HPDE6-E6E7 (cell line): Measurements from ENCODE around the gene TPPP2.
A peak's percentile ranks its signal among the peaks of the same experiment; 100 is the strongest.

Experiments
- DNase-seq: peaks from one replicate; pipeline ENCODE4 v3.0.0; 2011; ENCODE audit warnings: missing footprints; ENCODE audit errors: extremely low spot score

TPPP2 gene

DNA sequence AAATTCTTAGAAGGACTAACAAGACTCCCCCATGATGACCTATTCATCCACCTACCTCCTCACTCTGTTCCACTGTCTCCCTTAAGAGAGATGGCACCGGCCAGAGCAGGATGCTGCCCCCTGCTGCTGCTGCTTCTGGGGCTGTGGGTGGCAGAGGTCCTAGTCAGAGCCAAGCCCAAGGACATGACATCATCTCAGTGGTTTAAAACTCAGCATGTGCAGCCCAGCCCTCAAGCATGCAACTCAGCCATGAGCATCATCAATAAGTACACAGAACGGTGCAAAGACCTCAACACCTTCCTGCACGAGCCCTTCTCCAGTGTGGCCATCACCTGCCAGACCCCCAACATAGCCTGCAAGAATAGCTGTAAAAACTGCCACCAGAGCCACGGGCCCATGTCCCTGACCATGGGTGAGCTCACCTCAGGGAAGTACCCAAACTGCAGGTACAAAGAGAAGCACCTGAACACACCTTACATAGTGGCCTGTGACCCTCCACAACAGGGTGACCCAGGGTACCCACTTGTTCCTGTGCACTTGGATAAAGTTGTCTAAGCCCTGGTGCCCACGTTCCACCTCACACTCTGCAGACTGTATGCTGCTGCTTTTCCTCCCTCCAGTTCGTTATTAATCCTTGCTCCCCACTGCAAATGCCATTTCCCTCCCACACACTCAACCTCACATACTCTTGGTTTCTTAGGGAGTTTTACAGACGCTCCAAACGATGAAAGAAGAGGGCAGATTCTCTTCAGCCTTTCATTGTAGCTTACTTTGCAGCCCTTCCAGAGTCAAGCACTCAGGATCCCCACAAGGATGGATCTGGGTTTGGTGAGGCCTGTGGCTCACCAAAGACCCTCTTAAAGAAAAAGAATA is 28.0 kb downstream of the TPPP2 start, which contains the start of gene RNASE8:
RNASE8 (plus strand) TSS at position 20 of the 873 bp plus-strand sequence; CDS start at position 91, 71 bp downstream.
- no peak for DNase-seq

DNA sequence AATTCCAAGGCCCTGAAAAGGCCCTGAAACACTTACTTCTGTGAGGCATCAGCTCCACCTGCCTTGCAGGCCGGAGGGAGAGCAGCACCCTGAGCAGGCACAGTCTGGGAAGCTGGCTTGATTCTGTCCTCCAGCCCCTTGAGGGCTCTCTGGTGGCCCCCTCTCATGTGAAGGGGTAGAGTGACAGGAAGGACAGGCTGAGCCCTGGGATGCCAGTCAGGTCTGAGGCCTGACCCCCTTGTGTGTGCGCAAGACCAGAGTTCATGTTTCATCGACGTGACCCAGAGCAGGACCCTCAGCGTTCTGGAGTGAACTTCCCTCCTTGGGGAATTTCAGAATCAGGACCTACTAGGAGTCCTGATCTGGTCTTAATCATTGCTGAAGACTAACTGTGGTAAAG is 28.9 kb downstream of the TPPP2 start:
- DNase-seq, result no peak

DNA sequence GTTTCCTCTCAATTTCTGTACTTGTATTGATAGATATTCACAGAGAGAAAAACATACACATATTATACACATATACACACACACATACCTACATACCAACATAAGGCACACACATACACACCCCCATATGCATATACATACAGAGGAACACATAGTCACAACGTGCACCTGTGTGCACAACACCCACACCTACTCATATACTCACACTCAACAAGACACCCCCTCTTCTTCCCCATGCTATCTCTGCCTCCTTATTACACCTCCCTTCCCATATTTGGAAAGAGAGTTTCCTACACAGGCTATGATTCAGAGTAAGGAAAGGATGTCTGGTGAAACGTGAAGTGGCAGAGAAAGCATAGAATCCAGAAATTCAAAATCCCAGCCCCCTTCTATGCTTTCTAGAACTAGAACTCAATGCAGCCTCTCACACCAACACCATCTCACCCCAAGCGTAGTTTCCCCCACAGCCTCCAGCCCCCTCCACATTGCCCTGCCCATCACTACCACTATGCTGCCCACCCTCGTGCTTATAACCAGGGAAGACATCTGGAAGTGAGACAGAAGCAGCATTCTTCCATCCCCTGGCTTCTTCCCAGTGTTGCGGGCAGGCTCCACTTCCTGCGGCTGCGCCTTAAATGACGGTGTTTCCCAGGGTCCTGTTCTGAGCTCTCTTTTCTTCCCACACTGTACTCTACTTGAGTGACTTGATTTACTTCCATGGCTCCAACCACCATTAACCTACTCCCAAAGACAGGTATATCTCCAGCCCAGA is 30.0 kb downstream of the TPPP2 start:
- DNase-seq, result no peak

DNA sequence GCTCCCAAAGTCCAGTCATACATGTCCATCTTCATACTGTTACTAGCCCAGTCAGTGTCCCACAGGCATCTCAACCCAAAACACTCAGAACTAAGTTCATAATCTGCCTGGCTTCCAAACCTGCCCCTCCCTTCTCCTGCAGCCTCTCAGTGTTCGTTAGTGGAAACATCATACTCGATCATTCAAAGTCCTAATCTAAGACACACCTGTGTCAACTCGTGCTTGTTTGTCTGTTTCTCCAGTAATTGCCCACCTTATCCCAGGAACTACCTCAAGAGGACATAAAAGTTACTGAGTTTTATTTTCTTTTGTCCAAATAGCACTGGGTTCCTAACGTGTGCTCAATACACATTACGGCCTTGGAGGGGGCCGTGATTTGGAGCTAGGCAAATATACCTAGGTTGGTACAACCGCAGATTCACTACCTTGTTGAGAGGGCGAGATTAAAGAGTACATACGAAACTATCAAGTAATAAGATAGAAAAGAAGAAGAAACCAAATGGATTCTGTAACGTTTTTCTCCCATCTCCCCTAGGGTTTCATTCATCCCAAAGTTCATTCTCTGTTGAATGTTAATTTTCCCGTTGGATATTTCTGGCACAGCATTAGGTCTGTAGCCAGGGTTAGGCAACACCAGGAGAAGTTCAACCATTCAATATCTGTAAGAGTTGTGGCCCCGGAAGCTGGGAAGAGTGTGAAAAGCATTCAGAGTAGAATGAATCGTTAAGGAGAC is 30.8 kb downstream of the TPPP2 start:
- DNase-seq, result no peak

DNA sequence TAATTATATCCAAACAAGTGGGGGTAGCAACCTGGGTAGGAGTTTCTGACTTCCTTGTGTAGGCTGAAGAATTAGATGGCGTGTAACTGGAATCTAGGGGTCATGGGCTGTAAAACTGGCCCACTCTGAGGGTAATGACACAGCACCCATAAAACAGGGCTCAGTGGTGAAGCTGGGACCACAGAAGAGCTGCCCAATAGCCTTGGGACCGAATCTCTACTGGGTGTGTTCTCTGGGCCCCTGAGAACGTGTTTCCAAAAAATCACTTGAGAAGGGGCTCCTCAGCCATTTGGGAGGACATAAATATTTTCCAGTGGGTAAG is 31.3 kb downstream of the TPPP2 start:
- no peak for DNase-seq

DNA sequence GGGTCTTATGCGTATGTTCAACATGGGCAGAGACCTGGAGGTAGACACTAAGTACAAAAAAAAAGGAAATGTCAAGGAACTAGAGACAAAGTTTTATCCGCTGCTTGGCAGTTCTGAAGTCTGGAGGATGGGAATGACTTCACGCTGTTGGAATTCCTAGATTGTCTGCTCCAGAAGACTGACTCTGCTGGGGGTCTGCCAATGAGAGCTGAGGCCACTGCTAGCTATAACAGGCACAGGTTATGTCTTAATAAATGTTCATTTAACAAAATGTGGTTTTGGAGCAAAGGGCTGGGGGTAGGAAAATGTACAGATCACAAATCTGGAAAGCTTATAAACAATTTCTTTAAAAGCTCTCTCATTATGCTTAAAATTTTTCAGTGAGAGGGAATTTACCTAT is 33.5 kb downstream of the TPPP2 start:
- no peak for DNase-seq

DNA sequence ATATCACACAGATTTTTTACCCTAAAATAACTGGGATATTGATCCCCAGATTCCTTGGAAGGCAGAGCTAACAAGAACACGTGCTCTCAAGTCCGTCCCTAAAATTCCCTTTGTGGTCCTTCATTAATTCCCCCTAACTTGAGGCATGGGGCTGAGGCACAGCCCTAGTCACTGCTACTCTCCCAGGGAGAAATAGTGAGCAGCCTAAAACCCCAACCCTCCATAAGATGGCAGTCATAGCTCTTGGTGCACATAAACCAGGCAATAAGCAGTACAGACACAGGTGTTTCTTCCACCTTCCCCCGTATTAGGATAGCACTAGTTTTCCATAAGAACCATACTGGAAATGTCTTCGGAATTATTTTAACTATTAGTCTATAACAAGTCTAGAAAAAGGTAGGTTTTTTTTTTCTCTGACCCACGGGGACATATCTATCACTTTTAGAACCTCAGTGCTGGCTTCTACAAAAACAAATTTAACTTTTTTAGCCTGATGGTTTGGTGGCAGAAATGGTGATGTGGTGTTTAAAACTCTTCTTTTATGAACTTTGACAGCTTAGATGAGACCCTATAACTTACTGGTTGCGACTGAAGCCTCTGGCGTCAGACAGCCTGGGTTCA is 37.0 kb downstream of the TPPP2 start:
- DNase-seq, result no peak

DNA sequence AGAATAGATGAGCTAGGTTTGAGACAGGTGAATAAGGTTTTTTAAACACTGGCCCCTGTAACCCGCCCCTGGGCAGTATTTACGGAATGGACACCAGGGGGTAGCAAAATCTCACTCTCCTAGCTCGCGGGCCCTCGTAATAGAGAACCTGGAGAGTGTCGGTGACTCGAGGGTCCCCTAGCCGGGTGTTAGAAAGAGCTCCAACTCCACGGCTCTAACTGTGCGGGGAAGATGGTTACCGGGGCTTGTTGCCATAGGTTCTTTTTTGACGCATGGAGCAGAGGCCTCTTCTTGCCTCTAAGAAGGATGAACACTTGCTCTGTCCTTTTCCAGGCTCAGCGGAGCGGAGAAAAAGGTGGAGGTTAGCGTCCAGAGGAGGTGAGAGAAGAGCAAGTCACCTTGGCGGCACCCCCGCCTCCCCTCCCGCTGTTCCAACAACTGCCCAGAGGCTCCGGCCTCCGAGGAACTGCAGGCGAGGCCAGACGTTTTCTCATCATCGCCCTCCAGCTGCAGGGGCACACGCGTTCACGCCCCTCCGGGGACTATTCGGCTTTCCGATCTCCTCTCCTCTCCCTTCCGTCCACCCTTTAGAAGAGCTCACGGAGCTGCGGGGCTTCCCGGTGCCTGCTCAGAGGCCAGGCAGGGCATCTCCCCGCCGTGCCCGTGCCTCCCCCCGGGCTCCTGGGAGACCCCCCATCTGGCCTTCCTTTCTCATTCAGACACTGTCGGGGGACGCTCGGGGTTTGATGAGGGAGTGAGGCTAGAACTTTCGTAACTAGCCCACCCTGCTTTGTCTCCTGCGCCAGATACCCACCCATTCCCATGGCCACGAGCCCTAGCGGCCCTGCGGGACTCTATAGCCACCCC is 38.7 kb downstream of the TPPP2 start:
- peak; percentile 72 for DNase-seq

DNA sequence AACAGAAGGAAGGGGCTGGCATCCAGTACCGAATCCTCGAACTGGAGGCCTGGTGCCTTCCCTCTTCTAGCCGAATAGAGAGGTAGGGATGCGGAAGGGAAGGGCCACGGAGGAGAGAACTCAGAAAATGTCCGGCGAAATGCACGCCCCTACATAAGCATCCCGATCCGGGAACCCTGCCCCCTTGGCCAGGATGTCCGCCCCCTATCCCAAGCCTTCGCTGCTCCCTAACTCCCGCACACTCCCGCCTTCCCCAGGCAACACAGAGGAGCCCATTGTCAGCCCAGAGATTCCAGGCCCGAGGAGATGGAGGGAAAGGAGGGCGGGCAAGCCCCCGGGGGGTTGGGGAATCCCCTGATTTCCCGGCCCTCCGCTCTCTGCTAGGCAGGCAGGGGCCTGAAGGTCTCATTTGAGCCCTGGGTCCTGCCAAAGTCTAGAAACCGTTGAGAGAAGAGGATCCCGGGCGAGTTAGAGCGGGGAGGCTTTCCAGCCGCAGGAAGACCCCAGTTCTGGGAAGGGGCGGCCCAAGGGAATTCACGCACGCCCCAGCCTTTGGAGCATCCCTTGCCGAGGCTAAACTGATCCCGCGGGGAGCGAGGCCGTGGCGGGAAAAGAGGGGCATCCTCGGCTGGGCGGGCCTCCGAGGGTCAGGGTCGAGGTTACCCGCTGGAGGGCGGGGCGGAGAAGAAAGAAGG is 39.5 kb downstream of the TPPP2 start:
- DNase-seq, result no peak

DNA sequence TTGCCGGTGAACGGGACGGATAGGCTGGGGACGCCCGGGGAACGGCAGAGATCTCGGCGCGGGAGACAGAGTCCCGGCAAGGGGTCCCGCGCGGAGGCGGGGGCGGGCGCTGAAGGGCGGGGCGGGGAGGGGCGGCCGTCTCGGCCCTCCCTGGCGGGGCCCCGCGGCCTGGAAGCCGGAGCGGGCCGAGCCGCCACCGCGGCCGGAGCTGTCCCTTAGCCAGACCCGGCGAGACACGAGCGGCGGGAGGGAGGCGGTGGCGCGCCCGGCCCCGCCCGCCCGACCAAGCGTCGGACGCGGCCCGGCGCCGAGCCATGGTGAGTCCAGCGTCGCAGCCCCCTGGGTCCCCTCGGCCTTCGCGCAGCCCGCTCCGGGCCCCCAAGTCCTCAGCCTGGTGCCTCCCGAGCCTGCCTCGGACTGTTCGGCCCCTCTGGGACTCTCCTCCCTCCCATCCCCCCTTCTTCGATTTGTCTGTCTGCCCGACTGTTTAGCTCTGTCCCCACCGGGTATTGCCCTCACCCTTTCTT is 40.1 kb downstream of the TPPP2 start, which contains the start of gene ARHGEF40:
ARHGEF40 (plus strand) TSS at position 222 of the 527 bp plus-strand sequence; CDS start at position 315, 93 bp downstream.
- DNase-seq, result no peak

DNA sequence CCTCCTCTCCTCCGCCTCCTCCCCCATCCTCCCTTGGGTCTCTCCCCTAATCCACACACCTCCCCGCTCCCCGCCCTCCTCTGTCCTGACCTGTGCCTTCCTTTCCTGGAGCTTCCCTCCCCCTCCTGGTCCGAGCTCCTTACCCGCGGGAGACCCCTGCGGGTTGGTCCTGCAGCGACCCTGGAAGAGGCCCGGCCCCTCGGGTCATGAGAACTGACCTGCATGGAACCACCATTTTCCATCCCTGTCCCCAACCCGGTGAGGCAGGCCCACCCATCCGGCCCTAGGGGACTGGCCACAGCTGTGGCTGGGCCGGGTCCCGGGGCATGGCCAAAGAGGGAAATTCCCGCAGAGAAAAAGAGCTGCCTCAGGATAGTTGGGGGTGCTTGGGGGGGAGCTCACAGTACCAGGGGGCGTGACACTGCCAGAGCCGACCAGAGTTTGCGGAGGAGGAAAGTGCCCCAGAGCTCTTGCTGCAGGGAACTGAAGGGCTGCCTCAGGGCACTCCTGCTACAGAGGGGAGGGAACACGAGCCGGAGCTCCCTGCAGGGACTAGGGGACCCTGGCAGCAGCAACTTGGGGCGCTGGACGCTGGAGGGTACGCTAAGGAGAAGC is 40.7 kb downstream of the TPPP2 start:
- no peak for DNase-seq

DNA sequence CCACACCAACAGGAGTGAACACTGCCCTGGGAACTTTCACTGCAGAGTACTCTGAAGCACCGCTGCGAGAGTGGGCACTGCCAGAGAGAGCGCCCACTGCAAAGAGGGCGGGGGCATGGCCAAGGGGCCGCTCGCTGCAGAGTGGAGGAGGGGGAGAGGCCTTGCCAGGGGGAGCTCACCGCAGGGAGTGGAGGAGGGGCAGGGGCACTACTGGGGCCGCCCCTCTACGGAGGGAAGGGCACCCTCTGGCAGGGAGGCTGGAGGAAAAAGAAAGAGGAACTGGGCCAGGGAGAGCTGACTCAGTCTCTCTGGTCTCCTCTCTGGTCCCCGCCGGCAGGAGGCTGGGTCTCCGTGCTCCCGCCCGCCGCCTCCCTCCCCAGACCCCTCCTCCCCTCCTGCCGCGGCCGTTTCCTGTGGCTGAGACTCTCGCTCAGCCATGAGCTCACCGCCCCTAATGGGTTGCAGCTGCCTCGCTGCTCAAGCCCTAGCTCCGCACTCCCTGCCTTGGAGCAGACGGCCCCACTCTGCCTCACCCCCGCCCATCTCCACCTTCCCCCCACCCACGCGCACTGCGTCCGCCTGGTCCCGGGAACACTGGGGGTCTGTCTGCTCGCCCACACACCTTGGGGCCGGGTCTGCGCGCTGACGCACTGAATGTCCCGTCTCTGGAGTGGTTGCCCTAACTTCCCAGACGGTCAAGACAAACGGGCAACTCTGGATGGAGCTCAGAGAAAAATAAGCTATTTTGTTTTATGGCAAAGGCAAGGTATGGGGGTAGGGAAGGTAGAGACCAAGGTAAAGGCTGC is 41.4 kb downstream of the TPPP2 start:
- DNase-seq, result peak; percentile 59

DNA sequence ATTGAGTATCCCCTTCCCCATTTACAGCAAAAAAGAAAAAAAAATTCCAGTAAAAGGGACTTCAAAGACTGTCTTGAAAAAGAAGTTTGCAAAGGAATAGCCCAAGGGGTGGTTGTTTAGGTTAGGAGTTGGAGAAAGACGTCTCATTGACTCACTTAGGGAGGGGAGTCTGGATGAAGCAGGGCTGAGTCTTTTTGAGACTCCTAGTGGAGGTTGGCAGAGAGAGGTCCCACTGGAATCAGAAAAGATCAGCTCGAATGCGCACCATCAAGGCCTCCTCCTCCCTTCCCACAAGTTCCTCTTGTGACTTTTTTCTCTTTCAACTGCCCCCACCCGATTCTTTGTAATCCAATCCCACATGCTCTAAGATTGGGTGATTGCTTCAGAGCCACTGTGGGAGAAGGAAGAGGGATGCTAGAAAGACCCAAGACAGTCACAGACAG is 42.0 kb downstream of the TPPP2 start:
- DNase-seq, result no peak

DNA sequence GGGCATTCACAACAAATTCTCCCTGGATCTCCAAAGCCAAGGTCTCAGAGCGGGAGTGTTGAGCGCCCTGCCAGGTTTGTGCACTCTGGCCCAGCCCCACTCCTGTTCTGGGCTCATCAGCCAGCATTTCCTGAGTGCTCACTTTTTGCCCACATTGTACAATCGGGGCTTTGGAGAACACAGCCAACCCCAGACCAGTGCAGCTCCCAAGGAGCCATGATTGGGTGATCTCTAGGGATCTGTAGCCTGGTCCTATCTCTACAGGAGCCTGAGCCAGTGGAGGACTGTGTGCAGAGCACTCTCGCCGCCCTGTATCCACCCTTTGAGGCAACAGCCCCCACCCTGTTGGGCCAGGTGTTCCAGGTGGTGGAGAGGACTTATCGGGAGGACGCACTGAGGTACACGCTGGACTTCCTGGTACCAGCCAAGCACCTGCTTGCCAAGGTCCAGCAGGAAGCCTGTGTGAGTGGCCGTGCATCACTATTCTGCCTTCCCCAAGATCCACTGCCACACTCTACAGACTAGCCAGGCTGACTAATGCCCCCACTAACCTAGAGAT is 42.8 kb downstream of the TPPP2 start:
- no peak for DNase-seq

DNA sequence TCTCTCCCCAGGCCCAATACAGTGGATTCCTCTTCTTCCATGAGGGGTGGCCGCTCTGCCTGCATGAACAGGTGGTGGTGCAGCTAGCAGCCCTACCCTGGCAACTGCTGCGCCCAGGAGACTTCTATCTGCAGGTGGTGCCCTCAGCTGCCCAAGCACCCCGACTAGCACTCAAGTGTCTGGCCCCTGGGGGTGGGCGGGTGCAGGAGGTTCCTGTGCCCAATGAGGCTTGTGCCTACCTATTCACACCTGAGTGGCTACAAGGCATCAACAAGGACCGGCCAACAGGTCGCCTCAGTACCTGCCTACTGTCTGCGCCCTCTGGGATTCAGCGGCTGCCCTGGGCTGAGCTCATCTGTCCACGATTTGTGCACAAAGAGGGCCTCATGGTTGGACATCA is 43.9 kb downstream of the TPPP2 start:
- DNase-seq, result no peak

DNA sequence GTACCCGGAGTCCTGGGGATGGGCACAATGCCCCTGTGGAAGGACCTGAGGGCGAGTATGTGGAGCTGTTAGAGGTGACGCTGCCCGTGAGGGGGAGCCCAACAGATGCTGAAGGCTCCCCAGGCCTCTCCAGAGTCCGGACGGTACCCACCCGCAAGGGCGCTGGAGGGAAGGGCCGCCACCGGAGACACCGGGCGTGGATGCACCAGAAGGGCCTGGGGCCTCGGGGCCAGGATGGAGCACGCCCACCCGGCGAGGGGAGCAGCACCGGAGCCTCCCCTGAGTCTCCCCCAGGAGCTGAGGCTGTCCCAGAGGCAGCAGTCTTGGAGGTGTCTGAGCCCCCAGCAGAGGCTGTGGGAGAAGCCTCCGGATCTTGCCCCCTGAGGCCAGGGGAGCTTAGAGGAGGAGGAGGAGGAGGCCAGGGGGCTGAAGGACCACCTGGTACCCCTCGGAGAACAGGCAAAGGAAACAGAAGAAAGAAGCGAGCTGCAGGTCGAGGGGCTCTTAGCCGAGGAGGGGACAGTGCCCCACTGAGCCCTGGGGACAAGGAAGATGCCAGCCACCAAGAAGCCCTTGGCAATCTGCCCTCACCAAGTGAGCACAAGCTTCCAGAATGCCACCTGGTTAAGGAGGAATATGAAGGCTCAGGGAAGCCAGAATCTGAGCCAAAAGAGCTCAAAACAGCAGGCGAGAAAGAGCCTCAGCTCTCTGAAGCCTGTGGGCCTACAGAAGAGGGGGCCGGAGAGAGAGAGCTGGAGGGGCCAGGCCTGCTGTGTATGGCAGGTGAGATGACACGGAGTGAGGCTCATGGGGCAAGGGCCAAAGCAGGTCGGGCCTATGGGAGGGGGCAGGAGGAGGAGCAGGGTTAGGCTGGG is 44.6 kb downstream of the TPPP2 start:
- DNase-seq, result no peak

DNA sequence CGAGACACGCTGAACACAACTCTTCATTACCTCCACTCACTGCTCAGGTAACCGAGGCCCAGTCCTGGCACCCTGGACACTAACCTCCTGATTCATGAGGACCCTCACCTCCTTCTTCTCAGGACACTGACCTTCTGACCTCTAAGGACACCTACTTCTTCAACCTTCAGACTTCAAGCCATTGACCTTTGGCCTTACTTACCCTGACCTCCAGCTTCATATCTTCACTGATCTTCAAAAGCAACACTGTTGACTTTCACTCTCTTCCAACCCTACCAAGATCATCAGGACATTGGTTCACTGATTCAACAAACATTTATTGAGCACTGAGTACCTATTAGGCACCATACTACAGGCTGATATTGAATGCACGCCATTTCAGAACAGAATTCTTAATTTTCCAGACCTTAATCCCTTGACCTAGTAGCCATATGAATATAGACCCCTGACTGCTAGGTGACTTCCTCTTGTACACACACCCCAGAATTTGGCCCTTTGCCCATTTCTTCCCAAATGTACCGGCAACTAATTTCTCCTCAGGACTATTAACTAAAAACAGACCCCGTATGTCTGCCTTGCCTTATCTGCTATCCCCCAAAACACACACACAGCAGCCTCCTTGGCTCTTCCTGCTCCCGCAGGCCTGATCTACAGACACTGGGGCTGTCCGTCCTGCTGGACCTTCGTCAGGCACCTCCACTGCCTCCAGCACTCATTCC is 45.9 kb downstream of the TPPP2 start:
- DNase-seq, result no peak
